Kidney (tissue), 14 donors: ENCODE data around the gene SORCS2. TPM values are rescaled to one million over a fixed set of nuclear protein-coding genes. Genes with fewer than 3 reads are reported as not detected.

Experiments used
- DNase-seq, 5 donors: peaks; one replicate each; pipeline ENCODE4 v3.0.0-alpha.2; 2013 to 2020
- FAIRE-seq: peaks from 2 replicates; lab custom pipeline; 2012; peaks lifted over from hg19 to GRCh38; lab: Jason Lieb, UNC
- H3K27ac ChIP-seq, 2 donors: one replicate each; pipeline ENCODE4 v1.7.0; 2013; ENCODE audit warnings: low read depth in 2 of 2, low read length in 2 of 2, inconsistent platforms in 1 of 2
- H3K27me3 ChIP-seq: one replicate; pipeline ENCODE4 v1.7.1; 2013; ENCODE audit warnings: low read length, inconsistent platforms; ENCODE audit not compliant: control insufficient read depth, insufficient read depth
- H3K36me3 ChIP-seq, 3 donors: one replicate each; pipeline versions ENCODE4 v1.7.0 to v1.7.1; 2013; ENCODE audit warnings: low read length in 3 of 3, control low read depth in 1 of 3, inconsistent platforms in 1 of 3; ENCODE audit not compliant: insufficient read depth in 3 of 3, control insufficient read depth in 2 of 3
- H3K4me1 ChIP-seq, 3 donors: one replicate each; pipeline versions ENCODE4 v1.7.0 to v1.7.1; 2013; ENCODE audit warnings: low read length in 3 of 3, inconsistent platforms in 1 of 3, low read depth in 1 of 3; ENCODE audit not compliant: control insufficient read depth in 2 of 3, insufficient read depth in 2 of 3
- H3K4me3 ChIP-seq, 3 donors: one replicate each; pipeline versions ENCODE4 v1.7.0 to v1.8.1; 2013; ENCODE audit warnings: low read length in 3 of 3, control low read depth in 1 of 3, inconsistent platforms in 1 of 3
- H3K9ac ChIP-seq, 3 donors: one replicate each; pipeline versions ENCODE4 v1.7.0 to v1.7.1; 2013; ENCODE audit warnings: low read length in 3 of 3, control low read depth in 1 of 3, inconsistent platforms in 1 of 3
- H3K9me3 ChIP-seq, 3 donors: one replicate each; pipeline versions ENCODE4 v1.7.0 to v1.7.1; 2013; ENCODE audit warnings: low read length in 3 of 3, control low read depth in 1 of 3, inconsistent platforms in 1 of 3; ENCODE audit not compliant: control insufficient read depth in 2 of 3, insufficient read depth in 1 of 3
- CTCF ChIP-seq: IDR thresholded peaks from 3 replicates; pipeline ENCODE4 v1.5.1; 2012; ENCODE audit warnings: mild to moderate bottlenecking, moderate library complexity, borderline replicate concordance; ENCODE audit not compliant: insufficient read depth; ENCODE audit errors: extremely low read depth
- intact Hi-C: fragments of 100-400 bp; cut with DNase I; formaldehyde crosslinking; loops from one replicate; pipeline ENCODE4 v1.11.1; 2022
- polyA plus RNA-seq: library from polyadenylated mRNA; stranded (reverse); fragments of 350-450 nt; fragmentation: Illumina TruSeq; extraction: RNeasy Lipid Tissue Mini Kit (QIAGEN cat#74804); gene quantifications from one replicate; pipeline ENCODE4 v1.2.3, GENCODE V29; 2014; ENCODE audit warnings: low read depth, low replicate concordance; ENCODE audit not compliant: insufficient read depth
- total RNA-seq: library from RNA; stranded (reverse); fragmentation: NEBNext Ultra II Directional; extraction: Animal tissue kit (Norgen Biotek cat#: 25700); gene quantifications from one replicate; pipeline ENCODE4 v1.2.1, GENCODE V29; 2021
- donor health status: control.
- donor health status: control.
- donor health status: control.
- donor health status: control.
- donor health status: control.
- donor health status: DM: yes; HTN: yes; CAD: no.
- donor health status: Normal renal cell carcinoma (clear cell type).

Gene SORCS2
- total and polyA plus RNA-seq, 2 donors from 2014 or later, result 6.1 to 9.1 TPM

GRCh38 chr4:7474320-7474719 lies 282.0 kb downstream of the SORCS2 start:
- Histone ChIP-seq H3K4me1 (no peaks in the 10 kb centered on the region), H3K4me3 (no peak overlapping the region), H3K27me3 (no peaks in the 10 kb centered on the region), H3K9ac (no peak overlapping the region), H3K36me3 (no peaks in the 10 kb centered on the region), H3K27ac (no peak overlapping the region), H3K9me3 (no peaks in the 10 kb centered on the region)
- TF ChIP-seq CTCF, result no peak
- FAIRE-seq, result no peak
- intact Hi-C loops, result no loop called here
- no peak for DNase-seq

GRCh38 chr4:7475207-7475606 lies 282.9 kb downstream of the SORCS2 start:
- DNase-seq, result no peak
- intact Hi-C loops, result no loop called here
- no peaks in the 10 kb centered on the region for H3K27me3 ChIP-seq

GRCh38 chr4:7476820-7477219 lies 284.5 kb downstream of the SORCS2 start:
- DNase-seq (no peak), FAIRE-seq (no peak)
- TF ChIP-seq CTCF, result no peak

More at GRCh38 chr4:7475207-7475606, 282.9 kb downstream of the SORCS2 start:
- Histone ChIP-seq H3K27ac (no peak overlapping the region), H3K9ac (no peak overlapping the region), H3K36me3 (no peaks in the 10 kb centered on the region), H3K9me3 (no peaks in the 10 kb centered on the region), H3K4me3 (no peak overlapping the region), H3K4me1 (no peaks in the 10 kb centered on the region)
- TF ChIP-seq CTCF, result no peak
- no peak for FAIRE-seq

GRCh38 chr4:7477695-7478094 lies 285.4 kb downstream of the SORCS2 start:
- no peak for FAIRE-seq
- TF ChIP-seq CTCF, result no peak

More at GRCh38 chr4:7476820-7477219, 284.5 kb downstream of the SORCS2 start:
- Histone ChIP-seq H3K9me3 (no peaks in the 10 kb centered on the region), H3K9ac (no peak overlapping the region), H3K27ac (no peak overlapping the region), H3K36me3 (no peaks in the 10 kb centered on the region), H3K27me3 (no peaks in the 10 kb centered on the region), H3K4me1 (no peaks in the 10 kb centered on the region), H3K4me3 (no peak overlapping the region)
- intact Hi-C loops, result no loop called here

More at GRCh38 chr4:7477695-7478094, 285.4 kb downstream of the SORCS2 start:
- Histone ChIP-seq H3K9me3 (no peaks in the 10 kb centered on the region), H3K4me1 (no peaks in the 10 kb centered on the region), H3K27me3 (no peaks in the 10 kb centered on the region), H3K27ac (no peak overlapping the region), H3K36me3 (no peaks in the 10 kb centered on the region), H3K4me3 (no peak overlapping the region), H3K9ac (no peak overlapping the region)
- intact Hi-C loops, result no loop called here
- no peak for DNase-seq
